Upper lobe of left lung (tissue), 4 donors: Measurements from ENCODE around the gene ADGRV1.

Experiments
- CTCF ChIP-seq, 6 experiments: fragments of 450-650 bp in 4 of 6; fragments of 200-600 bp in 2 of 6; sonication (generic) in 2 of 6; IDR thresholded peaks; one replicate each; pipeline ENCODE4 v1.5.1; 2016 to 2019; ENCODE audit warnings: antibody characterized with exemption in 6 of 6
- EP300 ChIP-seq, 4 donors: sonication (generic); formaldehyde crosslinking; IDR thresholded peaks; one replicate each; pipeline ENCODE4 v1.5.1; 2017; ENCODE audit warnings: antibody characterized with exemption in 4 of 4, control low read depth in 2 of 4
- POLR2A ChIP-seq, 4 donors: fragments of 450-650 bp; IDR thresholded peaks; one replicate each; pipeline ENCODE4 v1.5.1; 2016 to 2017; ENCODE audit warnings: antibody characterized with exemption in 4 of 4, mild to moderate bottlenecking in 2 of 4
- POLR2AphosphoS5 ChIP-seq, 2 donors: sonication (generic); formaldehyde crosslinking; IDR thresholded peaks; one replicate each; pipeline ENCODE4 v1.5.1; 2017; ENCODE audit warnings: antibody characterized with exemption in 2 of 2

DNA sequence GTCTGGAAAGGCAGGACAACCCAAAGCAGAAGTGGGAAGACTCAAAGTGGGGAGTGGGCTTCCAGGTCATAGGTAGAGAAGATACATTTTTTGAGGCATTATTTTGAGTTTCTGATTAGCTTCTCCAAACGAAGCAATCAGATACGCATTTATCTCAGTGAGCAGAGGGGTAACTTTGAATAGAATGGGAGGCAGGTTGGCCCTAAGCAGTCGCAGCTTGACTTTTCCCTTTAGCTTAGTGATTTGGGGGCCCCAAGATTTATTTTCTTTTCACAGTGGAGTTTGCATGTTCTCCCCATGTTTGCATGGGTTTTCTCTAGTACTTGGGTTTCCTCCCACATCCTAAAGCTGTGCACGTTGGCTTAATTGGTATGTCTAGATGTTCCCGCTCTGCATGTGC lies 422.6 kb downstream of the ADGRV1 start:
- TF ChIP-seq POLR2A (IDR thresholded peaks at IDR 0.05) (no peak), CTCF (IDR thresholded peaks at IDR 0.05) (no peak), POLR2AphosphoS5 (IDR thresholded peaks at IDR 0.05) (no peak), EP300 (IDR thresholded peaks at IDR 0.05) (no peak)
